Astrocyte (in vitro differentiated cells and primary cell): ENCODE measurements around the gene HMCN1. TPM values are rescaled to one million over a fixed set of nuclear protein-coding genes. Genes with fewer than 3 reads are reported as not detected.
"Not testable (repeated sequence)": the region's sequence is repeated elsewhere in the genome, so short reads cannot be mapped to it uniquely, and the experiment has no call there.

Experiments used
- DNase-seq: peaks from one replicate; pipeline ENCODE4 v3.0.0-alpha.2; 2010; ENCODE audit warnings: low read depth
- FAIRE-seq: peaks from 2 replicates; lab custom pipeline; 2011; peaks lifted over from hg19 to GRCh38; lab: Jason Lieb, UNC
- H2AFZ ChIP-seq: 2 replicates; pipeline ENCODE4 v1.6.0; 2012; ENCODE audit warnings: low read depth, low read length, inconsistent platforms
- H3K27ac ChIP-seq: 2 replicates; pipeline ENCODE4 v1.5.1; 2011; ENCODE audit warnings: low read depth, low read length, inconsistent platforms
- H3K27me3 ChIP-seq: 2 replicates; pipeline ENCODE4 v1.6.0; 2011; ENCODE audit warnings: low read length, inconsistent platforms; ENCODE audit not compliant: insufficient read depth
- H3K36me3 ChIP-seq: 2 replicates; pipeline ENCODE4 v1.5.1; 2011; ENCODE audit warnings: low read length, inconsistent platforms; ENCODE audit not compliant: insufficient read depth
- H3K4me1 ChIP-seq: 2 replicates; pipeline ENCODE4 v1.5.1; 2011; ENCODE audit warnings: low read length, inconsistent platforms; ENCODE audit not compliant: insufficient read depth
- H3K4me2 ChIP-seq: 2 replicates; pipeline ENCODE4 v1.6.0; 2012; ENCODE audit warnings: low read length, inconsistent platforms
- H3K4me3 ChIP-seq: 2 replicates; pipeline ENCODE4 v1.5.1; 2011; ENCODE audit warnings: low read depth, mild to moderate bottlenecking, low read length, inconsistent platforms; ENCODE audit not compliant: insufficient read depth
- H3K79me2 ChIP-seq: 2 replicates; pipeline ENCODE4 v1.6.0; 2012; ENCODE audit warnings: mild to moderate bottlenecking, low read length, inconsistent platforms; ENCODE audit not compliant: insufficient read depth
- H3K9ac ChIP-seq: 2 replicates; pipeline ENCODE4 v1.6.0; 2012; ENCODE audit warnings: mild to moderate bottlenecking, low read length, inconsistent platforms
- H3K9me3 ChIP-seq: 2 replicates; pipeline ENCODE4 v1.5.1; 2012; ENCODE audit warnings: low read depth, mild to moderate bottlenecking, low read length, inconsistent platforms; ENCODE audit not compliant: insufficient read depth
- H4K20me1 ChIP-seq: 2 replicates; pipeline ENCODE4 v1.6.0; 2012; ENCODE audit warnings: low read length, inconsistent platforms; ENCODE audit not compliant: insufficient read depth
- H3K27ac Mint-ChIP-seq: one replicate; pipeline ENCODE4 v1.8.0; 2021; ENCODE audit warnings: mild to moderate bottlenecking, mixed read lengths; ENCODE audit not compliant: unreplicated experiment
- H3K27me3 Mint-ChIP-seq: one replicate; pipeline ENCODE4 v1.8.0; 2021; ENCODE audit warnings: low read depth, mixed read lengths; ENCODE audit not compliant: unreplicated experiment
- H3K36me3 Mint-ChIP-seq: one replicate; pipeline ENCODE4 v1.8.0; 2021; ENCODE audit warnings: low read depth, mixed read lengths; ENCODE audit not compliant: unreplicated experiment
- H3K4me1 Mint-ChIP-seq: one replicate; pipeline ENCODE4 v1.8.0; 2021; ENCODE audit warnings: low read depth, mixed read lengths; ENCODE audit not compliant: unreplicated experiment
- H3K4me3 Mint-ChIP-seq: one replicate; pipeline ENCODE4 v1.8.0; 2021; ENCODE audit warnings: mild to moderate bottlenecking, moderate library complexity, mixed read lengths; ENCODE audit not compliant: unreplicated experiment
- H3K9me3 Mint-ChIP-seq: one replicate; pipeline ENCODE4 v1.8.0; 2021; ENCODE audit warnings: mild to moderate bottlenecking, mixed read lengths; ENCODE audit not compliant: unreplicated experiment
- CTCF ChIP-seq: IDR thresholded peaks from 2 replicates; pipeline ENCODE4 v1.5.1; 2011; ENCODE audit warnings: low read depth, mild to moderate bottlenecking, inconsistent platforms, low read length, moderate library complexity; ENCODE audit not compliant: insufficient read depth
- EZH2 ChIP-seq: IDR thresholded peaks from 2 replicates; pipeline ENCODE4 v1.6.1; 2012; ENCODE audit warnings: mild to moderate bottlenecking, low read length, inconsistent platforms; ENCODE audit not compliant: insufficient read depth
- total RNA-seq: library from RNA; stranded (reverse); gene quantifications from 2 replicates; pipeline ENCODE4 v1.2.1, GENCODE V29; 2021

Gene HMCN1
- total RNA-seq, 1 donor from 2014 or later: 19.7 TPM

GRCh38 chr1:186183219-186183618 lies 449.0 kb downstream of the HMCN1 start:
- DNase-seq (peak; percentile 52), FAIRE-seq (no peak)
- Mint-ChIP-seq H3K4me1 (peaks cover 33% of the 10 kb centered on the region), H3K36me3 (peaks cover 2% of the 10 kb centered on the region), H3K27me3 (no peaks in the 10 kb centered on the region), H3K27ac (peak overlapping the region; percentile 20), H3K9me3 (no peaks in the 10 kb centered on the region), H3K4me3 (no peak overlapping the region)
- H3K27me3 ChIP-seq: no peaks in the 10 kb centered on the region
- H3K9me3 ChIP-seq: no peaks in the 10 kb centered on the region
- no peak overlapping the region for H3K4me3 ChIP-seq
- H4K20me1 ChIP-seq: no peaks in the 10 kb centered on the region
- TF ChIP-seq CTCF: no peak
- no peak for TF ChIP-seq EZH2
- no peak overlapping the region for H2AFZ ChIP-seq
- peak overlapping the region; percentile 50 for H3K4me2 ChIP-seq
- H3K4me1 ChIP-seq: peaks cover 30% of the 10 kb centered on the region
- H3K27ac ChIP-seq: peak overlapping the region; percentile 66
- H3K9ac ChIP-seq: no peak overlapping the region
- no peaks in the 10 kb centered on the region for H3K36me3 ChIP-seq
- H3K79me2 ChIP-seq: no peaks in the 10 kb centered on the region

GRCh38 chr1:186183970-186184628 lies 449.9 kb downstream of the HMCN1 start:
- Histone ChIP-seq H3K4me1 (peaks cover 38% of the 10 kb centered on the region), H3K4me2 (peak overlapping the region; percentile 50), H3K36me3 (no peaks in the 10 kb centered on the region), H3K9ac (no peak overlapping the region), H3K79me2 (no peaks in the 10 kb centered on the region), H3K27ac (peak overlapping the region; percentile 66), H3K4me3 (no peak overlapping the region), H3K27me3 (no peaks in the 10 kb centered on the region), H2AFZ (no peak overlapping the region), H4K20me1 (no peaks in the 10 kb centered on the region), H3K9me3 (no peaks in the 10 kb centered on the region)
- H3K36me3 Mint-ChIP-seq: no peaks in the 10 kb centered on the region
- peak; percentile 60 for DNase-seq
- peak overlapping the region; percentile 2 for H3K4me3 Mint-ChIP-seq
- no peak for FAIRE-seq
- no peaks in the 10 kb centered on the region for H3K9me3 Mint-ChIP-seq
- H3K27me3 Mint-ChIP-seq: no peaks in the 10 kb centered on the region
- no peak for TF ChIP-seq CTCF
- TF ChIP-seq EZH2: no peak
- H3K27ac Mint-ChIP-seq: peak overlapping the region; percentile 48
- peaks cover 40% of the 10 kb centered on the region for H3K4me1 Mint-ChIP-seq

GRCh38 chr1:186186251-186186650 lies 452.1 kb downstream of the HMCN1 start:
- FAIRE-seq, H4K20me1 ChIP-seq, H3K4me2 ChIP-seq, H3K9me3 ChIP-seq, H3K4me3 Mint-ChIP-seq, H3K9me3 Mint-ChIP-seq, H3K27me3 ChIP-seq, H3K36me3 ChIP-seq, H2AFZ ChIP-seq, H3K79me2 ChIP-seq, H3K36me3 Mint-ChIP-seq, DNase-seq, H3K27ac Mint-ChIP-seq, H3K27me3 Mint-ChIP-seq, H3K9ac ChIP-seq, H3K4me3 ChIP-seq: not testable (repeated sequence)
- H3K27ac ChIP-seq: peak overlapping the region; percentile 96
- H3K4me1 ChIP-seq: peaks cover 46% of the 10 kb centered on the region
- peaks cover 53% of the 10 kb centered on the region for H3K4me1 Mint-ChIP-seq
